Left forelimb (tissue), 1 donor: ENCODE data around the gene ST8SIA1.

Experiments
- DNase-seq: peaks from one replicate; pipeline ENCODE4 v3.0.0-alpha.2; 2018; ENCODE audit warnings: low spot score

Gene ST8SIA1

DNA sequence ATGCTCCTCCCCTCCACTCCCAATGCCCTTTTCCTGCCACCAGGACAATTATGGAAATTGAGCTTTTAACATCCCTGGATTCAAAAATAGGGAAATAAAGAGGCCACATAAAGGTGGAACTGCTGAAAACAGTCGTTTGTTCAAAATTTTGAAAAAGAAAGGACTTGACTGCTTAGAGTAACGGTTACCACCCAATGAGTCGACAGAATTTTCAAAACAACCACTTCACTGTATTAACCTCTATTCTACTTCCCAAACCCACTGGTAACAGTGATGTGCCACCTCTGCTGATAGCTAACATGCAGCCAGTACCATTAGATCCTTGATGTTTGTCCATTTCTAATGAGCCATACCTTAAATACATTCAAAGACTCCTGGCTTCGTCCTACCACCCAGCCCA is 4.9 kb downstream of the ST8SIA1 start:
- DNase-seq: no peak

DNA sequence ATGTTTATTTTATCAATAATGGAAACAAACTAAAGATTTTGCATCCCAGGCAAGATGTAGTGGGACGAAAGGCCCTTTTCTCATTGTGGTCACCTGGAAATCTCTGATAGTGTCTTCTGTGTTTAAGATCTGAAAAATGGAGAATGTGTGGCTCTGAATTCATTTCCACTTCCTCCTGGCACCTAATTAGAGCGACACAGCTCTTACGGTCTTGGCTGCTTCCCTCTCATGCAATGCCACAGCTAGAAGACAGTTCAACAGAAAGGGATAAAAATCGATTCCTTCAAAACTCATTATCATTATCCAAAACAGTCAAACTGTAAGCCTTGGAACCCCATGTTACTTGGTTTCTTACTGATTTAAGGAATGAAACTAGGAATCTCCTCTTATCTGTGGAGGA is 9.3 kb downstream of the ST8SIA1 start:
- no peak for DNase-seq

DNA sequence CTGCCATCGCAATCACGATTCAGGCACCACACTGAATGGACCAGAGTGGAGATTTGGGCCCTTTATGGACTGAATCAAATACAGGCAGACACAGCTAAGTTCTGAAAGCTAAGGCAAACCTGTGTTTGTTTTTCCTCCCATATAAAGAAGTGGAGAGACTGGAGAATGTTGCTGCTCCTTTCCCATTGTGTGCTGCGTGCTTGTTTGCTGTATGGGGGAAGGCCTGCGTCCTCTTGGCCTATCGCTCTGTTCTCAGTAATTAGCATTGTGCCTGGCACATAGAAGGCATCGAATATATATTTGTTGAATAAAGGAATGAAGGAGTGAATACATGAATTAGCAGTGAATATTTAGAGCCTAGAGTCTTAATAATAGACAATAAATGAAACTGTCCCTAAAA is 12.4 kb downstream of the ST8SIA1 start:
- no peak for DNase-seq

DNA sequence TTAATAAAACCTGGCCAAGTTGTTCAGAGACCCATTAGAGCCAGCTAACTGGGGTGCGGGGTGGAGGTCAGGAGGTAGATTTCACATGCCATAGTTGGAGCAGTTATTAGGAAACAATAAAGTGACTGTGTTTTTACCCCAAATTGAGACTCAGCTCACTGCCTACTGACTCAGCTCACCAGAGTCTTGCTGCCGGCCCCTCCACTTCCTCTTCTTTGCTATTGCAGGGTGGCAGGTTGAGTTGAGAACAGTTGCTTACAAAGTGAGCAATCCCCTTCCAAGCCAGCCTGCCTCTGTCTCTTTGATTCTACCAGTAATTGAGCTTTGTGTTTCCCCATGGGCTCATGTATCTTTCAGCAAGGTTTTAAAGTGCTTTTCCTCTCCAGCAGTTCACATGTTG is 12.9 kb downstream of the ST8SIA1 start:
- DNase-seq: no peak

DNA sequence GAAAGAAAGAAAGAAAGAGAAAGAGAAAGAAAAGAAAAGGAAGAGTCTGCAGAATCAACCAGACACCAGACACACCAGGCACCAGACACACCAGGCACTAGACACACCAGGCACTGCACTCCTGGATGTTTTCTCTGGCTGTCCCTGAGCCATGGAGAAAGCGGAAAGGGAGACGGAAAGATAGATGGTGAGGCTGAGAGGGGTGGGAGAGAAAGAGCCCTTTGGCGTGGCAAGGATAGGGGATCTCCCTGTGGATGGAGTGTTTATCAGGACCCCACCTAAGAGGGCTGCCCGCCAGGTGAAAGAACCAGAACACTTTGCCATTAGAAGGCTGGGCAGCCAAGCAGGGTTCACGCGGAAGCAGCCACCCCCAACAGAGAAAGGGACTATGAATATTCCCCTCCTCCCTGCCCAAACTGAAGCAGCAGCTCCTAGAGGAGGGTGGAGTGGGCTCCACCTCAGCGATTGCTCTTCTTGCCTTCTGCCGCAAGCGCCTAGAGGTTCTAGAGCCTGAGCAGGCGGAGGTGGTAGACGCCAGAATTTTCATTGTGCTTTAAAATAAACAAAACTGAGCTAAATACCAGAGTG is 13.4 kb downstream of the ST8SIA1 start:
- no peak for DNase-seq

DNA sequence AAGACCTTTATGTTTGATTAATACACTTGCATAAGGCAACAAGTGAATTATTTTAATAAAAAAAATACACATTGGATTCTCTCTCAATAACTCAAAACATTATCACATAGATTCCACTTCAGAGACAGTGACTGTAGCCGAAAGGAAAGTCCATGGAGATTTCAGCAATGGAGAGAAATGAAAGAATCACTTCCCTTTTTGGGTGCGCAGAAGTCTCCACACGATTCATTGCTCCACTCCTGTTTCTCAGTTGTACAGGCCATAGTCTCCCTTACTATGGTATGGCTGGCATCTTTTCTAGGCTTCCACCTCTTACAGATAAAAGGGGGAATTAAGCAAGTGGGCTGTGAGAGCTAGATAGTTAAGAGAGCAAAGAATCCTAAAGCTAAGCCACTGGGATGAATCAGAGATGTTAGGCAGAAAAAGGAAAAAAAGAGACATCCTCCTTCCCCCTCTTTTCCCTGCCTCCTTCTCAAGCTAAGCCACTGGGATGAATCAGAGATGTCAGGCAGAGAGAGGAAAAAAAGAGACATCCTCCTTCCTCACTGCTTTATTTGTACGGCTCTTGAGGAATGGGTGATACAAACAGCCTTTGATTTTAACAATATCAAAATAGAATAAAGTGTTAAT is 16.3 kb downstream of the ST8SIA1 start:
- DNase-seq: no peak

DNA sequence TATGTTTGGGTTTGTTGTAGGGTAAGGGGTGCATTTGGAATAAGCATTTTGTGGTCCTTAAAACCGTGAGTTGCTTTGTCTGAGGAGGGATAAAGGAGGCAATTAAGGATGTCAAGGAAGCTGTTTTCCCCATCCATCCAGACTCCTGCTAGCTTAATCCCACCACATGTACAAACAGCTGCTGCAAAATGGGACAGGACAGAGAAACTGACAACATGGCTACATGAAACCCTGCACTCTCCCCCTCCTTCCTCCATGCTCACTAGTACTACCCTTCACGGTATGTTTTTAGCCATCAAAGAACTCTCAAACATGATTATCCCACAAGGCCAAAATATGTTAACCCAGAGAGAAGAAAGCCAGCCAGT is 20.6 kb downstream of the ST8SIA1 start:
- DNase-seq: no peak

DNA sequence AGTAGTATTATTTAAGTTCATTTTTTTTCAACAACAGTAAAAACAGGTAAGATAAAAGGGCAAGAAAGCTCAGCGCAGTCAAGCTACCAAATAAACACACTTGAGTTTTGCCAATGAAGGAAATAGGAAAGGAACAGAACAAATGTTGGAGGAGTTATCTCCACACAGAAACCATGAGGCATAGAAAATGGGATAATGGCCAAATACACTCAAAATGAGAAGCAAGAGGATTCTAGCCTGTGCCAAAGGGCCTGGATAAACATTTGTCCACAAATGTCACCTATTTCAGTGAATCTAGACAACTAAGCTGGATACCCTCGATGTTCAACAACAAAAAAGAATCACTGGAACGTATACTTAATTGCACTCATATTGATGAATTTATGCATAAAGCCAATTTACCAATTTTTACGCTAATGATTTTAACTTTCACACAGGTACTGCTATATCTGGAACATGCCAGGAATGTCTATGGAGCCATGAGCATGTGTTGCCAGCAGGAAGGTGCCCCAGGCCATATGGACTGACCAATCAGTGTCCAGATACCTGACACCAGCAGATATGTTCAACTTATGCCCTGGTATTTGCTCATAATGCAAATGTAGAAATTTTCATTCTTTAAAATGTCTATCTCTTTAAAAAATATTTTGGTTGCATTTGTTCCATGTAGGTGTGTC is 21.1 kb downstream of the ST8SIA1 start:
- DNase-seq: no peak

DNA sequence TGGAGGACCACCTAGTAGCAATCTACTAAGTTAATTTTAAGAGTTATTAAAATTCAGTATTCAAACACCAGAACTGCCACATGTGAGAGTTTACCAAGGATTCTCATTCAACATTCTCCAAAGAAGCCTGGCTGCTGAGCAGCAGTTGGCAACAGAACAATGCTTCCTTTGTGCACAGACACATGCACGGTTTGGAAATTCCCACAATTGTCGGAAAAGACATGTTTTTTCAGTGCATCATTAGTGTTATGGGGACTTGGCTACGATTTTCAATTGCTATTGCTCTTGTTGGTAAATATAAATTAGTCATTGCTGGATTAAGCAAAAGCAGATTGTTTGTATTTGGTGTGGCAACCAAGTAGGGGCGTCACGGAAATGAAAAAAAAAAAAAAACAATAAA is 22.2 kb downstream of the ST8SIA1 start:
- DNase-seq: no peak

DNA sequence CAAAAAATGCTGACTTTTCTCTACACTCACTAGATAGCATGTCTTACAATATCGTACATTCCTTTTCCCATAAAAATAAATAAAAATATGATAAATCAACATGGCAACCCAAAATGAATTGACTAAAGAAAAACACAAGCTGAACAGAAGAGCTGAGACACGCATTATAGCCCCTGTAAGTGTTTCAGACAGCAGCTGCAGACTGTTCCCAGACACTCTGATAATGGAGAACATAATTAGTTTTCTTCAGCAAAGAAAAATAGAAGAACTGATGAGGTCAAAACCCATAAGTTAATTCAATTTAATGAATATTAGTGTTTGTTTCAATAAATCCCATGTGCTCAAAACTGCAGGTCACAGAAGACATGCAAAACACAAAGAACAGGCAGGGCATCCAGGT is 23.8 kb downstream of the ST8SIA1 start:
- DNase-seq: no peak

DNA sequence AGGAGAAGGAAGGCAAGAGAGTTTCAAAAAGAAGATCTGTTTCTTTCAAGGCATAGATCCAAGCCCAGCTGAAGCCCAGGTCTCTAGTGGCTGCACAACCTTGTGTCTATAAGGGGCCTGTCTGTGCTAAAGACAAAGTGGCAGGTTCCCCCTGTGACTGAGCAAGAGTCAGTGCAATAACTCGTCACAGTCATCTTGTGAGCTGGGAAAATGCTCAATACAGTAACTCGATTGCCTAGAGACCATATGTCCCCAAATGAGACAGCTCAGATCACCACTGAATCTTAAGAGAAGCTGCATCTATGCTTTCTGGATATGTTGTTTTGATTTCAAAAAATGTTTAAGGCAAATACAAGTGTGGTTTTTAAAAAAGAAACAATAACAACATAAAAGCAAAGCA is 24.2 kb downstream of the ST8SIA1 start:
- no peak for DNase-seq

DNA sequence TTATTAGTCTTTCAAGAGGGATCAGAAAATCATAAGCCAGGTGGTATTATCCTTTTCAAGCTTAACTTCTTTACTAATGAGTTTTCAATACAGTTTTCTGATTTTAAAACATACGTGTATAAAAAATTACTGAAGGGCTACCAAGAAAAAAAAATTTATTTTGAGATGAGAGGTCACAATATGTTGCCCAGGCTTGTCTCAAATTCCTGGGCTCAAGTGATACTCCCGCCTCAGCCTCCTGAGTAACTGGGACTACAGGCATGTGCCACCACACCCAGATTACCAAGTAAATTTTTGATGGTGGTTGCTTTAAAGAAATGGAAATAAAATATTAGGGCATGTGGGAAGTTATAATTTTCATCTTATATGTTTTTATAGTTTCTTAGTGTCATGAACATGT is 26.7 kb downstream of the ST8SIA1 start:
- no peak for DNase-seq

DNA sequence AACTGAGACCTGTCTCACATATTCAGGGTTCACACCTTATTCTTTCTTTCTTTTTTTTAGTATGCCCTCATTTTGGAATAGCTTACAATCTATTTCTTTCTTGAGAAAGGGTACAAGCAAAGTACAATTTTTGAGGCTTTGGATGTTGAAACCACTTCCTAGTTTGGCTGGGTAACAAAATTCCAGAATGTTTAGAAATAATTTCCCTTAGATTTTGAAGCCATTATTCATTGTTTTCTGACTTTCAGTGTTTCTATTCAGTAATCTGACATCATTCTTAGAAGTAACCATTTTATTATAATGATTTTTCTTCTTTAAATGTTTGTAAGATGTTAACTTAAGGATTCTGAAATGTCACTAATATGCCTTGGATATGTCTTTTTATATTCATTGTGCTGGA is 28.2 kb downstream of the ST8SIA1 start:
- no peak for DNase-seq

DNA sequence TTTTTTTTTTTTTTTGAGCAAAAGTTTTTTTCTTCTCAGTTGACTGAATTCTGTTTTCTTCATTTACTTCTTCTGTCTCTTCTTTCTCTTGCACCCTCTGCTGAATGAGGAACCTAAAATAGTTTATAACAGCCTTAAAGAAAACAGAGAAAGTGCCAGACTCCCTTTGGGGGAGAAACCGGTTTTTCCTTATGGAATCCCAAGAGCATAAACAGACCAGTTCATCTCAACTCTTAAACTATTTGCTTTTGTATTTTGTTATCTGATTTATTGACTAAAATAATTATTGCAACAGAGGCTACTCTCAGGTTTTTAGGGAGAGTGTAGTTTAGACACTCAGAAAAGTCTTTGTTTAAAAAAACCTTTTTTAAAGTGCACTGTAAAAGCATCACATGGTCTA is 30.2 kb downstream of the ST8SIA1 start:
- DNase-seq: no peak

DNA sequence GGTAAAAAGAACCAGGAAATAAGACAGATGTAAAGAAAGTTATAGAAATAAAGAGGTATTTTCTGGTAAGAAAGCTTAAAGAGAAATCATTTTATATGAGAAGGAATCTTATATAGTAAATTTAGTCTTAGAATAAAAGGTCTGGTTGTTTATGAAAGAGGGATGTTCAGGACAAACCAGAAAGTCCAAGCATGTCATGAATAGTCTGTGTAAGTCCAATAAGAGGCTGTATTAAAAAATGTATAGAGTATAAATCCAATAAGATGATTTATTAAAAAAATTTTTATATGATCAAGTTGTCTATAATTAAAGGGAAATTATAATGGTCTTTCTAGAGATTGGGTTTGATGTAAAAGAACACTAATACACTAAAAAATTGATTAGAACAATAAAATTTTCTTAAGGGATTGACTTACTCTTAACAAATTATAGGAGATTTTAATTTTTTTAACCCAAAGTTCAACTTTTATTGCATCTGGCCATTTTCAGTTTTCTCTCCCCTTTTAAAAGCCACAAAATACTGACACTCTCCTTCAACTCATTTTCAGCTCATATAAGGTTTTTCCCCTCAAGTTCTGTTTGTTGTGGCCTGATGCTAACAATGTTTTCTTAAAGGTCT is 35.1 kb downstream of the ST8SIA1 start:
- DNase-seq: no peak

DNA sequence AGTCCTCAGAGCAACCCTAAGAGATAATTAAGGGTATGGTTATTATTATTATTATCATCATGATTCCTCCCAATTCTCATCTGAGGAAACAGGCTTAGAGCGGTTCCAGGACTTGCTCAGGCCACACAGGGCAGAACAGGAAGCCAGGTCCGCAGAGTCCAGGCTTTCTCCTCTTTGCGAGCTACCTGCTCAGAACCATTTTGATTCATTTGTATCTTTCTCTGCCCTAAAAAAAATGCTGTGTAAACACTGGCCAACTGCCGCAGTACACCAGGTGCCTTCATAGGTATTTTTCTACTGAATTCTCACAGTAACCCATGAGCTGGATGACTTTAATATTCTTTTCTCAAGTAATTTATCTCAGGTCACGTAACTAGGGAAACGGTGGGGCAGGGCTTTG is 45.3 kb downstream of the ST8SIA1 start:
- DNase-seq: no peak

DNA sequence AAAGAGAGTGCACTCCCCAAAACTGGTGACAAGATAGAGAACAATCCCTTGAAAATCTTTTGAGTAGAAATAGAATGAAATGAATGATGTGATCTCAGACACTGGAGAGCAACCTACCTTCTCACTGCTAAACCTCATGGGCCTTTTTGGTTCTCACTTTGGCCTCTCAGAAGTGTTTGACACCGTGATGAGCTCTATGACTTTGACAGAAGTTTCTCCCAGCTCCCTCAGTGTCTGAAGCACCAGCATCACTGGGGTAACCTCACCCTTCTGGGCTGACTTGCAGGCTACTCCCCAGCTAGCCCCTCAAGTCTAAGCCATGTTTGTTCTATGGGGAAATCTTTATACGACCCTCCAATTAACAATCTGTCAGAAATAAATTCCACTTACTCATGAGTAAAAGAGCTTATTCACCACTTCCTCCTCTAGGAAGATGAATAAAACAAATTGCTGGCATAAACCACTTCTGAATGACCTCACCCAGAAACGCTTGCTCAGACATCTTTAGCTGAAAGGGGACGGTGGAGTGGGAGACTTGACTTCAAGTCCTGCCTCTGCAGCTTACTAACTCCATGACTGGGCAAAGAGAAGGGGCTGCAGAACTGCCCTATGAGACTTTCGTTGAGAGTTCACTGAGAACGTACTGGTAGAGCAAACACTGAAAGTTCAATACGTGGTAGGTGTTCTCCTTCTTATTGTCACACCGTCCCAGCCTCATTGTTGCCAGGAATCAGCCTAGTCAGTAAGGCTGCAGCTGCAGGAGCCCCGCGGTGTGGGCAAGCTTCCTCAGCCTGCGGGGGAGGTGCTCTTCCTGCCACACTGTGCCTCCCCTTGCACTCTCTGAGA is 46.5 kb downstream of the ST8SIA1 start:
- DNase-seq: no peak

DNA sequence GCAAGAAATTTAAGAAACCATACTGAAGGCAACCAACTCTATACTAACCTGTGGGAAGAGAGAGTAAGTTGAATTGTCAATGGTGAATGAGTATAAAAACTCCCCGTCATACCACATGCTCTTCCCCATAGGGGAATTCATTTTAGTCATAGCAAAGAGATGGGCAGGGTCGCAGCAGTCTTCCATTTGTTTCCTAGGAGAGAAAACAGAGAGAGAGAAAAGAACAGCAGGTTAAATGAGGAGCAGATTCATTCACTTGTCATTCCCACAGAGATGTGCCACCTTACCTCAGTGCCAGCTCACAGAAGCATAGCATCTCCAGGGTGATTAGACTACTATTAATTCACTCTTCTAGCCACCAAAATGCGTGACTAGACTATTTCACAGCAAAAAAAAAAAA is 47.4 kb downstream of the ST8SIA1 start:
- DNase-seq: no peak

DNA sequence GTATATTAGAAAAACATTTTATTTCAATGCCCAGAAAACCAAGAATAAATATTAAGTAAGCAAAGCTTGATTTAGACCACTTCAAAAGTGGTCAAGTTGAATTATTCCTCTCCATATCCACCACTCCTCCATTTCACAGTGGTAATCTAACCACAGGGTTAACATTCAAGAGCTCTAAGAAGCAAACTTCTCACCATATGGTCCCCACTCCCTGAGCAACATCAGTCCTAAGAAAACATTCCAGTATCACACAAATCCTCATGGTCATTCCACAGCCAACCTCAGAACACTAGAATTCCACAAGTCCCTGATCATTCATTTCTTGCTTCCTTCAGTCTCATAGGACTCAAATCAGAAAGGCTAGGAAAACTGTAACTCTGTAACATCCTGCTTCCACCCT is 47.9 kb downstream of the ST8SIA1 start:
- no peak for DNase-seq

DNA sequence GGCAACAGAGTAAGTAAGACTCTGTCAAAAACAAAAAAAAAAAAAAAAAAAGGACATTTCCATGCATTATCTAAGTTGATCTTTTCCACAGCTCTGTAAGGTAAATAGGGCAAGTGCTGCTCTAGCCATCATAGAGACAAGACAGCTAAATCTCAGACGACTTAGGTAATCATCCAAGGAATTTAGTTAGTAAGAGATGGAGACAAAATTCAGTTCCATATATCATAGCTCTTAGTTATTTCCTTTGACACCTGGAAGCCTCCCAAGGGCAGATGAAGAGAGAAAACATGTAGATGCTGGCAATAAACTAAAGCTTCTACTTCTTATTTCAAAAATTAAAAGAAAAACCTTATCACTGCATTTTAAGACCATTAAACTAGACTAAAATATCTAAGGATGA is 48.7 kb downstream of the ST8SIA1 start:
- no peak for DNase-seq

DNA sequence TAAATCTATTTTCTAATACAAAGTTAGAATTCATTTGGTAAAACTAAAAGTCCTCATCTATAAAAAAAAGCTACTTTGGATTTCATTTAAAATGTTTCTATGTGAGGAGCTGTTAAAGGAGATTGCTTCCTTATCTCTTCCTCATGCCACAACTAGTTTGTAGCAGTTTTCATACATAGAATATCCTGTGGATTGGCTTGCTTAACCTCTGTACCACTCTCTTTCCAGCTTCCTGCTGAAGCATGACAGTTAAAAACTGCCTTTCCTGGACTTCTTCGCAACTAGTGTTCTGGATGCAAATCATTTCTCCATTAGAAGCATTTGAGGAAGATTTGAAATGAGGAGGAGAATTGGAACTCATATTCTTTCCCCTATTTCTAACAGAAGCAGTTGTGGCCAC is 49.6 kb downstream of the ST8SIA1 start:
- DNase-seq: no peak

DNA sequence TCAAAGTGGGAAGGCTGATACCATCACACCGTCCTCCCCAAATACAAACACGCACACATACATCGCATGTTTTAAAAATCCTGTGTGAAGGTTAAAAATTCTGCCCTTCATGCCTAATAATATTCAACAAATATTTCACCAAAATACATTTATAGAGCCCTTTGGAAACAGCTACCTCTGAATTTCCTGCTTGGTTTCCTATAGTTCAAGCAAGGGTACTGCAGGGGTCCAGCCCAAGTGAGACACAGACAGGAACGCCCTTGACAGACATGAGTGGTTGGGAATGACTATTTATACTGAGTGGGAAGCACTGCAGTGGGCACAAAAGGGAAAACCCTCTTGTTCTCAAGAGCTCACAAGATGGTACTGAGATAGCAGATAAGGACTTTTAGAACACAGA is 51.0 kb downstream of the ST8SIA1 start:
- DNase-seq: no peak
